HG03135 (cell line): ENCODE results near the gene RAB27B.
"Not testable (repeated sequence)": the region's sequence is repeated elsewhere in the genome, so short reads cannot be mapped to it uniquely, and the experiment has no call there.

Source experiments
- ATAC-seq: cut with Tn5 transposase; IDR thresholded peaks from one replicate; pipeline ENCODE4 v1.9.1; 2021; ENCODE audit warnings: mild to moderate bottlenecking, moderate library complexity; ENCODE audit not compliant: unreplicated experiment

RAB27B gene

GRCh38 chr18:54813977-54814565 is 14.2 kb upstream of the RAB27B start:
- ATAC-seq, result no peak

DNA sequence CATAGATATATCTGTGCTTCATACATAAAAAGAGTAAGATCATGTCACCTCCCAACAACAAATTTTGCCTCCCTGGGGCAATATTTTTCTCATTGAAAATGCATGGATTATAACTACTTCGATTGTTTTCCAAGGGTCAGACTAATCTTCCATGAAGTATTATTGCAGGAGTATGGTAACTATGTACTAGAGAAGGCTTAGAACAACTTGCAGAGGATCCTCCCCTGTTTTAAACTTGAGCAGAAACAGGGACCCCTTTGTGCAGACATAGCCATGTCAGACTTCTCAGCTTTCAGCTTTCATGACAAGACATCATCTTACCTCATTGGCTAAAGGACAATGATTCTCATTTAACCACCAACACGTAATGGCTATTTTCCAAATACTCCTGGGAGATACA is 13.2 kb upstream of the RAB27B start:
- no peak for ATAC-seq

DNA sequence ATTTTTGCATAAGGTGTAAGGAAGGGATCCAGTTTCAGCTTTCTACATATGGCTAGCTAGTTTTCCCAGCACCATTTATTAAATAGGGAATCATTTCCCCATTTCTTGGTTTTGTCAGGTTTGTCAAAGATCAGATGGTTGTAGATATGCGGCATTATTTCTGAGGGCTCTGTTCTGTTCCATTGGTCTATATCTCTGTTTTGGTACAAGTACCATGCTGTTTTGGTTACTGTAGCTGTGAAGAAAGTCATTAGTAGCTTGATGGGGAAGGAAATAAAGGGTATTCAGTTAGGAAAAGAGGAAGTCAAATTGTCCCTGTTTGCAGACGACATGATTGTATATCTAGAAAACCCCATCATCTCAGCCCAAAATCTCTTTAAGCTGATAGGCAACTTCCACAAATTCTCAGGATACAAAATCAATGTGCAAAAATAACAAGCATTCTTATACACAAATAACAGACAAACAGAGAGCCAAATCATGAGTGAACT is 7.4 kb upstream of the RAB27B start:
- not testable (repeated sequence) for ATAC-seq

DNA sequence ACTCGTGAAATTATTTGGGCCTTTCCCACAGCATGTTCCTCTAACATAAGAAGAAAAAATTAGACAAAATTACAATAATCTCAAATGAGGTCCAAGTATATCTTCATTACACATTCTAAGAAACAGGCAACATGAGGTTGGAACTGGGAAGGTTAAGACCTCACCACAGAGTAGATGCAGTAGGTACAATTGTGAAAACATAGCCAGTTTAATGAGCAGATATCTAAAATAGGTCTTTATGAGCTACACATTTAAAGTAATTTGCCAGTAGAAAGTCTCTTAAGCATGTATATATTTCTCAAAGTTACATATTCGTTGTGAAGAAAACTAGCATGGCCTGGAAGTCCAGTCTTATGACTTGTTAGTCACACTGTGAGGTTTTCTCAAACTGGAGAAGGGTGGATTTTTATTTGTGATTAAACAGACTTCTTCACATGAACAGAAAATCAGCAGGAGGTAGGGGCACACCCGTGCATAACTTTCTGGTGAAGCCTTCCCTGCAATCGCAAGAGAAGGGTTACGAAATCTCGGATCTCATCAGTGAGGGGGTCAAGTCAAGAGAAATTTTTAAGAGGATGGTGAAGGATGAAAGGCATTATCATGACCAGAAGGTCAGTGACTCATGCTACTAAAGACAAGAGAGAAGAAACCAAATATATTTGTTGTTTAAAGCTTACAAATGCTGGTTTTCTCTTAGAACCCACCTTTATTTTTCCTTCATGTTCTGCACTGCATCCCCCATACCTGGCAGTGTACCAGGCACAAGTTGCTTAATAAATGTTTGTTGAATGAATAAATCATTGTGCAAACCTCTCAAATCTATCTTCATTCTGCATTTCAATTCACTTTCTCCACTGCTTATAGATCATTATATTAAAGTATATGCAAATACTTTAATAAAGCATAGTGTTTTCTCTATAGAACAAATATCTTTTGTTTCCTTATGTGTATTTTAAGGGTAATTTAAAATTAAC is 5.1 kb upstream of the RAB27B start:
- ATAC-seq, result no peak

GRCh38 chr18:54824761-54825160 is 3.5 kb upstream of the RAB27B start:
- no peak for ATAC-seq

DNA sequence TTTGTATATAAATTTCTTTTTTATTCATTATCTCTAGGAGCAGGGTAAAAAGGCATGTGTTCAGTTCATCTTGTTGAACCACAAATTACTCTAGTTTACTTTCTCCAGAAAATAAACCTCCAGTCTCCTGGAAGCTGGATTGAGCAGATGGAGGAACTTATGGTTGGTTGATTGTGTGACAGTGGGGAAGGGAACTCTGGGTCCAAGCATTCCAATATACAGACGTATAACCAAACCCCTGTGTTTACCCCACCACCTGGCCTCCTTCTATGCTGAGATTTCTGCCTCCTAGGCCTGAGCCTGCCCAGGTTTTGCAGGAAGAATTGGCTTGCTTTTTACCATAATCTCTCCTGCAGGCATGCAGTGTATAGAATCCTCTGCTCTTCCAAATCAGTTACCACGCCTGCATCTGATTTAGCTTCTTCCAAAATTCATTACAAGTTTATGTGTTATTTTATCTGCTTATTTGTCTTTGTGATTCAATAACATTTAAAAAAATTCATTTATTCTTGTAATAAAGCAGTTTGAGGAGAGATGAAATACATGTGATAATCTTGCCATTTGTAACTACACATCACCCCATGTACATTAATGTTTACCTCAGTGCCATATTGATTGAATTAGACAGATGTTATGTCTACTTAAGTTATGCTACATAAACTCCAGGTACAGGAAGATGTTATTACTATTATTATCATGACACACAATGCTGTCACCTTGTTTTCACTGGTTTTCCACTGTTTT is 2.5 kb upstream of the RAB27B start:
- ATAC-seq, result no peak

DNA sequence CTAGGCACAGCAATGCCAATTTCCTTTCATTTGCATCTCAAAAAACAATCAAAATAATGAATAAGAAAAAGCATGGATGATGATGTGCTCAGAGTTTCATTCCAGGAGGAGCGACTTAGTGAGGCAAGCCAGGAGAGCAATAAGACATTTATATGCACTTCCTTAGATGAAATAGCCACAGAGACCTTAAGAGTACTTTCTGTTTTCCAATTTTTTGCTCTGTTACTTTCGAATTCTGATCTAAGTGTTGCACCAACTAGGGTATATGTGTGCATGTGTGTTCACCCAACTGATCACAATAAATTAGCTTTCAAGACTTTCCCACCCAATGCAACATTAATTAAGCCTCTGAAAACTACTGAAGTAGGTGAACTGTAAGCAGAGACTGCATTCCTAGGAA is 709 bp downstream of the RAB27B start:
- no peak for ATAC-seq

GRCh38 chr18:54829856-54830255 is 1.6 kb downstream of the RAB27B start:
- no peak for ATAC-seq

- ATAC-seq, result no peak
These were observed 2.0 kb downstream of the RAB27B start for GRCh38 chr18:54830260-54830659.

DNA sequence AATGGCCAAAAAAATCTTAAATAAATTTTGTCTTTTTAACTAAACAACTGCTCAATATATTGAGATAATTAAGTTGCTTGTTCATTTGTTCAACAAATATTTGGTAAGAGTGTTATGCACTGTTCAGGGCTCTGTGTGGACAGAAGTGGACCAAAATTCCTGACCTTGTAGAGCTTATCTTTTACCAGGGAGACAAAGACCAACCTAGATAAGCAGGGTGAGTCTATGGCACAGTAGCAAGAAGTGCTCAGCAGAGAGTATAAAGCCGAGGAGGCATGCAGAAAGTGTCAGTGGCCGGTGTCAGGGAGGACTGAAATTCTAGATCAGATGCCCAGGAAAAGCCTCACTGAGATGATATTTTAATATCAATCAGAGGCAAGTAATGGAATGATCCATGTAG is 2.6 kb downstream of the RAB27B start:
- no peak for ATAC-seq

DNA sequence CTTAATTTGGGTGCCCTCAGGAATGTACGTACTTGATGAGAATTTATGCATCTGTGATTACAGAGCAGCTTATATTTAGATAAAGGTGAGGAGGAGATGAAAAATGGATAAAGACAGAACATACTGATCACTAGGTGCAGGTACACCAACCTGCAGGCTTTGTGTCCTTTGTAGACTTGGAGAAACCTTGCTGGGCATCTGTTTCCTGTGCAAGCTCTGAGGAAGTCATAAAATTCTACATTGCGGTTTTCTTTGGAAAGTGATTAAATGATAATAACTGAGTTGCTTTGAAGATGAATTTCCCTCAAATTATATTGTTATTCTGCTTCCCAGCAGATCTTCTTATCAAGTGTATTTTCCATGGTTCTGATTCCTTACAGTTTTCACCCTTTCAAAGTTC is 7.7 kb downstream of the RAB27B start:
- no peak for ATAC-seq

DNA sequence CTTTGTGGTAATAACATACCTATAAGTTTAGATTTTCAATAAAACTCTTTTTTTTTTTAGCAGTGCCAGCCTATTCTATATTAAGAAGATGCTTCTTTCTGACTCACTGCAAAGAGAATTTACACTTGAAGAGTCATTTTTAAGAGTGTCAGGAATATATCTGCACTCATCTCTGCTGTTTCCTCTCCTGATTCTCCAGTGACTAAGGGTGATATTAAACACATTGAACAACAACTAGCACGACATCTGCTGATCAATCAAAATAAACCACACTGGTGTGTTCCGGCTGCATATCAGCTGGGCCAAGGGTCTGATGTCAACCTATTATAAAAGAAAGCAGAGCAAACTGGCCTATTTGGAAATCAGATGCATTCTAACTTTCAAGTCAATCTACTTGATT is 15.0 kb downstream of the RAB27B start:
- ATAC-seq, result no peak

- no peak for ATAC-seq
These were observed 17.5 kb downstream of the RAB27B start for GRCh38 chr18:54845787-54846186.

- ATAC-seq, result no peak
These were observed 19.8 kb downstream of the RAB27B start for GRCh38 chr18:54848121-54848520.

GRCh38 chr18:54849683-54850082 is 21.4 kb downstream of the RAB27B start:
- ATAC-seq, result no peak

- no peak for ATAC-seq
These were observed 22.3 kb downstream of the RAB27B start for GRCh38 chr18:54850598-54850997.

DNA sequence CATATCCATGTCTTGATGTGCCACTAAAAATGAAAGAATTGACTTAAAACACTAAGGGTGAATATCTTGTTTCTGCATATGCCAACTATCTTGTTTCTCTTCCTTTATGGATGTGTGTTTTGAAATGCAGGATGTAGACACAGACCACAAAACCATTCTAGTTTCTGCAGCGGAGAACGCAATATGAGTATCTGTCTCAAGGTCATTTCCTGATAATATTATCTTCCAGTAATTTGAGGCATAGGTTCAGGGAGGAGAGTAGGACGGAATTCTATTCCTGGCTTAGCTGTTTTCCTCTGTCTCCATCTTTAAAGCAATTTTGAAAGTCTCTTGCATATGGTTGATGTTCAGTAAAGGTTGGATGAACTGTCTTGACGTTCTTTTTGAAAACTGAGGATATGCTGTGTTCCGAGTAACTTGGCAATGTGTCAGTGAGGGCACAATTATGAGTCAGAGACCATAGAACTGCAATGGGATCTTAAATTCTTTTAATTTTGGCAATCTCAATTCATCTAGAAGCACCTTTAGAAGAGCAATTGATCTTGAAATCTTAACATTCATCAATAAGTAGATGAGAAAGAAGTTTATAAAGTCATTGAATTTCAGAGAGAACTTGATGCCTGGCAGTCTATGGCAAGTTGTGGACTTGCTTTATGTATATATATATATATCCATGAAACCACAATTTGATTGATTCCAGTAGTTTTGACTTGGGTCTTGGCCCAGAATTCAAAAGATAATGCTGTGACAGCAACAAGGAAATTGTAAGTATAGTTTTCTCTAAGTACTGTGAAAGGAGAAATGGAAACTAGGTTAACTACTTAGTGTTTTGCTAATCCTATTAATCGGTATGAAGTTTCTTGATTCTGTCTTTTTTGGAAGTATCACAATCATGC is 24.8 kb downstream of the RAB27B start:
- ATAC-seq, result no peak

- not testable (repeated sequence) for ATAC-seq
These were observed 26.8 kb downstream of the RAB27B start for GRCh38 chr18:54855050-54855449.

DNA sequence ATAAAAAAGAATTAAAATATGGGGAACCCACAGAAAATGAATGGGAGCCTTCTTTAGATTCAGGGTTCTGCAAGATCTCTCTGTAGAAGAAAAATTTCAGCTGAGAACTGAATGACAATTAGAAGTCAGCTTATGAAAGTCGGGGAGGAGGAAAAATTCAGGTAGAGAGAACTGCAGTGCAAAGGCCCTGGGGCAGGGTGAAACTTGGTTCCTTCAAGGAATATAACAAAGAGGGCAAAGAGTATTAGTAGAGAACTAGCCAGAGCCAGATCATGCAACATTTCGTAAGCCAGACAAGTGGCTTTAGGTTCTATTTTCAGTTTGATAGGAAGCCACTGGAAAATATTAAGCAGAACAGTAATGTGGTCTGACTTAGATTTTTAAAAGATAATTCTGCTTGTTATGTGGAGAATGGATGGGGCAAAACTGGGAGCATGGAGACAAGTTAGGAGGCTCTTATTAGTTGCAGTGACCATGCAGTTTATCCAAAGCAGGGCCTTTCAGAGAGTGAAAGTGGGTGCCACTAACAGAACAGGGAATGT is 27.9 kb downstream of the RAB27B start:
- ATAC-seq, result no peak

- ATAC-seq, result no peak
These were observed 29.2 kb downstream of the RAB27B start for GRCh38 chr18:54857499-54857898.
